CD14-positive monocyte (primary cell): ENCODE data around the gene MYO3B. TPM values are rescaled to one million over a fixed set of nuclear protein-coding genes. Genes with fewer than 3 reads are reported as not detected.

Source experiments
- DNase-seq, 3 donors: peaks; one replicate each; pipeline ENCODE4 v3.0.0-alpha.2; 2011 to 2022
- H2AFZ ChIP-seq: 2 replicates; pipeline ENCODE4 v1.6.0; 2012; ENCODE audit warnings: mild to moderate bottlenecking, low read depth, low read length, inconsistent platforms; ENCODE audit not compliant: insufficient read depth, poor library complexity, severe bottlenecking
- H3K27ac ChIP-seq, 2 donors: 1 replicate in 1 of 2; 2 replicates in 1 of 2; pipeline ENCODE4 v1.5.1; 2012 to 2013; ENCODE audit warnings: low read length in 2 of 2, control low read depth in 1 of 2, inconsistent platforms in 1 of 2, low read depth in 1 of 2, mild to moderate bottlenecking in 1 of 2
- H3K27me3 ChIP-seq, 2 donors: one replicate each; pipeline versions ENCODE4 v1.6.0 to v1.6.1; 2011 to 2013; ENCODE audit warnings: low read length in 2 of 2; ENCODE audit not compliant: control insufficient read depth in 2 of 2, insufficient read depth in 2 of 2
- H3K36me3 ChIP-seq, 2 donors: replicated peaks in 1 of 2; 1 replicate in 1 of 2; 2 replicates in 1 of 2; pipeline versions ENCODE4 v1.5.1 to v1.6.1; 2012 to 2013; ENCODE audit warnings: low read length in 2 of 2, control low read depth in 1 of 2, inconsistent platforms in 1 of 2, mild to moderate bottlenecking in 1 of 2; ENCODE audit not compliant: insufficient read depth in 2 of 2, control insufficient read depth in 1 of 2
- H3K4me1 ChIP-seq, 2 donors: 1 replicate in 1 of 2; 2 replicates in 1 of 2; pipeline versions ENCODE4 v1.5.1 to v1.6.1; 2012 to 2013; ENCODE audit warnings: low read length in 2 of 2, control low read depth in 1 of 2, inconsistent platforms in 1 of 2, mild to moderate bottlenecking in 1 of 2, moderate library complexity in 1 of 2; ENCODE audit not compliant: insufficient read depth in 2 of 2, control insufficient read depth in 1 of 2
- H3K4me2 ChIP-seq: replicated peaks from 2 replicates; pipeline ENCODE3; 2012; ENCODE audit warnings: low read length, moderate library complexity, mild to moderate bottlenecking; ENCODE audit not compliant: poor library complexity, severe bottlenecking; ENCODE audit errors: extremely low read depth
- H3K4me3 ChIP-seq, 3 experiments: fragments of 200-600 bp in 1 of 3; sonication (generic) in 1 of 3; replicated peaks in 1 of 3; 1 replicate in 2 of 3; 2 replicates in 1 of 3; pipeline ENCODE4 v1.5.1; 2011 to 2013; ENCODE audit warnings: low read length in 3 of 3, mild to moderate bottlenecking in 3 of 3, control low read depth in 2 of 3, low read depth in 2 of 3, inconsistent platforms in 1 of 3, moderate library complexity in 1 of 3
- H3K79me2 ChIP-seq: 2 replicates; pipeline ENCODE4 v1.6.0; 2012; ENCODE audit warnings: mild to moderate bottlenecking, control low read depth, inconsistent platforms, low read length, moderate library complexity; ENCODE audit not compliant: insufficient read depth
- H3K9ac ChIP-seq: 2 replicates; pipeline ENCODE4 v1.6.0; 2017; ENCODE audit warnings: low read length, mild to moderate bottlenecking; ENCODE audit not compliant: insufficient read depth, poor library complexity, severe bottlenecking
- H3K9me3 ChIP-seq, 2 donors: replicated peaks in 1 of 2; 1 replicate in 1 of 2; 2 replicates in 1 of 2; pipeline versions ENCODE4 v1.5.1 to v1.6.1; 2012 to 2013; ENCODE audit warnings: low read length in 2 of 2, control low read depth in 1 of 2; ENCODE audit not compliant: control insufficient read depth in 1 of 2, insufficient read depth in 1 of 2
- H4K20me1 ChIP-seq: 2 replicates; pipeline ENCODE4 v1.6.0; 2012; ENCODE audit warnings: mild to moderate bottlenecking, low read length, control low read depth, moderate library complexity; ENCODE audit not compliant: insufficient read depth
- H3K27ac Mint-ChIP-seq, 7 donors: one replicate each; pipeline ENCODE4 v1.8.0; 2020; ENCODE audit warnings: mild to moderate bottlenecking in 7 of 7, mixed read lengths in 7 of 7, moderate library complexity in 6 of 7, inconsistent platforms in 2 of 7
- H3K27me3 Mint-ChIP-seq, 3 donors: one replicate each; pipeline ENCODE4 v1.8.0; 2021 to 2022; ENCODE audit warnings: low read depth in 3 of 3, mild to moderate bottlenecking in 3 of 3, mixed read lengths in 3 of 3, moderate library complexity in 3 of 3, inconsistent platforms in 1 of 3
- H3K36me3 Mint-ChIP-seq, 2 donors: one replicate each; pipeline ENCODE4 v1.8.0; 2020; ENCODE audit warnings: mixed read lengths in 2 of 2, inconsistent platforms in 1 of 2, mild to moderate bottlenecking in 1 of 2
- H3K4me1 Mint-ChIP-seq: one replicate; pipeline ENCODE4 v1.8.0; 2020; ENCODE audit warnings: mild to moderate bottlenecking, mixed read lengths
- H3K4me3 Mint-ChIP-seq, 2 donors: one replicate each; pipeline ENCODE4 v1.8.0; 2020; ENCODE audit warnings: mild to moderate bottlenecking in 2 of 2, mixed read lengths in 2 of 2, moderate library complexity in 1 of 2
- H3K9me3 Mint-ChIP-seq, 7 donors: one replicate each; pipeline ENCODE4 v1.8.0; 2020 to 2022; ENCODE audit warnings: mixed read lengths in 7 of 7, mild to moderate bottlenecking in 6 of 7, moderate library complexity in 6 of 7, inconsistent platforms in 2 of 7
- WGBS: methylation state at CpG from one replicate; pipeline ENCODE4 v1.1.5; 2013; ENCODE audit warnings: missing lambda C conversion rate; ENCODE audit not compliant: insufficient coverage; 5-methylcytosine and 5-hydroxymethylcytosine counted together
- intact Hi-C, 2 donors: fragments of 100-400 bp; cut with micrococcal nuclease; formaldehyde crosslinking; loops; one replicate each; pipeline versions ENCODE4 v1.15.0 to v1.15.1; 2023
- polyA plus RNA-seq, 3 donors: library from polyadenylated mRNA; depleted of rRNA in 1 of 3; unstranded in 2 of 3; stranded (reverse) in 1 of 3; fragments of 300-500 nt in 2 of 3; fragments of >200 nt in 1 of 3; fragmentation: Illumina TruSeq in 2 of 3; gene quantifications; 1 replicate in 2 of 3; 2 replicates in 1 of 3; pipeline ENCODE4 v1.2.3, GENCODE V29; 2012 to 2021
- TF ChIP-seq, protein P1 (sequence below): fragments of 200-600 bp; IDR thresholded peaks from one replicate; pipeline ENCODE4 v1.8.0; 2022; ENCODE audit warnings: antibody characterized with exemption, mild to moderate bottlenecking

MYO3B gene
- polyA plus RNA-seq, 3 donors, result not detected

DNA sequence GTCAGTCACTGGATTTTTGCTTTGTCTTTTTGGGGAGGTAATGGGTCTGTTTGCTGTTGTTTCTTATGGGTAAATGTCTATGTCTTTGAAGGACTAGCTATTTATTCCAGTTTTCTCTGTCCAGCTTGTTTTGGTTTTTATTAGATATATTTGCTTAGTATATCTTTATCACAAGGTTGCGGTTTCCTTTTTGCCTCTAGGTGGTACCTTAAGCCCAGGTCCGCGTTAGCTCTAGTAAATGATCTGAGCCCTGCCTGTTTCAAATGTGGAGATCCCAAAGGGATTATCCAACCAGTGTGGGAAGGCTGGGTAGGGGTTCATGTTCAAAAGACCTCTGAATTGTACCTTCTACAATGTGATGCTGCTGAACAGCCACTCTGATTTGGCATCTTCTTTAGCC lies 114.5 kb downstream of the MYO3B start:
- 64% methylated on average over 3 of the region's 3 CpGs for WGBS
- Histone ChIP-seq H3K4me3 (no peak overlapping the region), H3K79me2 (no peaks in the 10 kb centered on the region), H3K27me3 (no peaks in the 10 kb centered on the region), H3K36me3 (no peaks in the 10 kb centered on the region), H3K9me3 (peaks cover 0 to 3% of the 10 kb centered on the region in 2 donors), H2AFZ (no peak overlapping the region), H3K9ac (no peak overlapping the region), H4K20me1 (no peaks in the 10 kb centered on the region), H3K27ac (no peak overlapping the region), H3K4me1 (no peaks in the 10 kb centered on the region), H3K4me2 (no peak overlapping the region)
- no peaks in the 10 kb centered on the region for H3K36me3 Mint-ChIP-seq
- peaks cover 0 to 22% (median 10%) of the 10 kb centered on the region in 7 donors for H3K9me3 Mint-ChIP-seq
- H3K27me3 Mint-ChIP-seq, result peaks cover 0 to 3% (median 1%) of the 10 kb centered on the region in 3 donors
- intact Hi-C loops, result no loop called here
- no peak overlapping the region for H3K27ac Mint-ChIP-seq
- no peaks in the 10 kb centered on the region for H3K4me1 Mint-ChIP-seq
- DNase-seq, result no peak
- TF ChIP-seq, protein P1, sequence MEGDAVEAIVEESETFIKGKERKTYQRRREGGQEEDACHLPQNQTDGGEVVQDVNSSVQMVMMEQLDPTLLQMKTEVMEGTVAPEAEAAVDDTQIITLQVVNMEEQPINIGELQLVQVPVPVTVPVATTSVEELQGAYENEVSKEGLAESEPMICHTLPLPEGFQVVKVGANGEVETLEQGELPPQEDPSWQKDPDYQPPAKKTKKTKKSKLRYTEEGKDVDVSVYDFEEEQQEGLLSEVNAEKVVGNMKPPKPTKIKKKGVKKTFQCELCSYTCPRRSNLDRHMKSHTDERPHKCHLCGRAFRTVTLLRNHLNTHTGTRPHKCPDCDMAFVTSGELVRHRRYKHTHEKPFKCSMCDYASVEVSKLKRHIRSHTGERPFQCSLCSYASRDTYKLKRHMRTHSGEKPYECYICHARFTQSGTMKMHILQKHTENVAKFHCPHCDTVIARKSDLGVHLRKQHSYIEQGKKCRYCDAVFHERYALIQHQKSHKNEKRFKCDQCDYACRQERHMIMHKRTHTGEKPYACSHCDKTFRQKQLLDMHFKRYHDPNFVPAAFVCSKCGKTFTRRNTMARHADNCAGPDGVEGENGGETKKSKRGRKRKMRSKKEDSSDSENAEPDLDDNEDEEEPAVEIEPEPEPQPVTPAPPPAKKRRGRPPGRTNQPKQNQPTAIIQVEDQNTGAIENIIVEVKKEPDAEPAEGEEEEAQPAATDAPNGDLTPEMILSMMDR, result no peak
- H3K4me3 Mint-ChIP-seq, result no peak overlapping the region

- H3K4me3 ChIP-seq, result no peak overlapping the region
- TF ChIP-seq, protein P1, result no peak
- no peaks in the 10 kb centered on the region for H4K20me1 ChIP-seq
- WGBS, result 100% methylated on average over 2 of the region's 3 CpGs
- H3K27ac Mint-ChIP-seq, result no peak overlapping the region
- peaks cover 0 to 3% (median under 1%) of the 10 kb centered on the region in 7 donors for H3K9me3 Mint-ChIP-seq
- H3K36me3 Mint-ChIP-seq, result no peaks in the 10 kb centered on the region
- peaks cover 0 to 1% of the 10 kb centered on the region in 2 donors for H3K9me3 ChIP-seq
- no peaks in the 10 kb centered on the region for H3K79me2 ChIP-seq
- H2AFZ ChIP-seq, result no peak overlapping the region
- H3K4me3 Mint-ChIP-seq, result no peak overlapping the region
- intact Hi-C loops, result no loop called here
- H3K4me1 Mint-ChIP-seq, result no peaks in the 10 kb centered on the region
- H3K9ac ChIP-seq, result no peak overlapping the region
- peaks cover 0 to 5% (median 0%) of the 10 kb centered on the region in 3 donors for H3K27me3 Mint-ChIP-seq
- no peak for DNase-seq
- no peak overlapping the region for H3K27ac ChIP-seq
- H3K27me3 ChIP-seq, result peaks cover 0 to 2% of the 10 kb centered on the region in 2 donors
- H3K36me3 ChIP-seq, result no peaks in the 10 kb centered on the region
- H3K4me2 ChIP-seq, result no peak overlapping the region
- H3K4me1 ChIP-seq, result no peaks in the 10 kb centered on the region
Observed at GRCh38 chr2:170297496-170297895, 119.5 kb downstream of the MYO3B start.
